NCI-H2029 (cell line): Measurements from ENCODE around the gene MUC2.

Experiments used
- DNase-seq: peaks from one replicate; lab custom pipeline; 2025; lab: John Stamatoyannopoulos, UW

The MUC2 gene

GRCh38 chr11:1051356-1052132 is 23.1 kb upstream of the MUC2 start:
- no peak for DNase-seq

- no peak for DNase-seq
Measured at GRCh38 chr11:1052133-1053011, 22.3 kb upstream of the MUC2 start.

- DNase-seq: no peak
Measured at GRCh38 chr11:1053121-1053901, 21.4 kb upstream of the MUC2 start.

- DNase-seq: no peak
Measured at GRCh38 chr11:1054143-1055108, 20.2 kb upstream of the MUC2 start.

- DNase-seq: no peak
Measured at GRCh38 chr11:1055109-1055703, 19.5 kb upstream of the MUC2 start.

GRCh38 chr11:1055990-1056771 is 18.5 kb upstream of the MUC2 start:
- DNase-seq: no peak

GRCh38 chr11:1057806-1058205 is 16.9 kb upstream of the MUC2 start:
- DNase-seq: no peak

- DNase-seq: no peak
Measured at GRCh38 chr11:1059759-1060158, 14.9 kb upstream of the MUC2 start.

- DNase-seq: no peak
Measured at GRCh38 chr11:1060410-1060809, 14.3 kb upstream of the MUC2 start.

GRCh38 chr11:1060852-1061616 is 13.6 kb upstream of the MUC2 start:
- no peak for DNase-seq

- DNase-seq: no peak
Measured at GRCh38 chr11:1062075-1062820, 12.4 kb upstream of the MUC2 start.

- peak; percentile 39 for DNase-seq
Measured at GRCh38 chr11:1064167-1064566, 10.5 kb upstream of the MUC2 start.

GRCh38 chr11:1067812-1068496 is 6.7 kb upstream of the MUC2 start:
- DNase-seq: no peak

- DNase-seq: no peak
Measured at GRCh38 chr11:1069740-1070139, 4.9 kb upstream of the MUC2 start.

GRCh38 chr11:1070594-1071462 is 3.8 kb upstream of the MUC2 start:
- DNase-seq: no peak

- no peak for DNase-seq
Measured at GRCh38 chr11:1071571-1072115, 3.0 kb upstream of the MUC2 start.
